Mesodermal cell (in vitro differentiated cells): Measurements from ENCODE around the gene SDC4.

Experiments
- H3K27ac ChIP-seq: 2 replicates; pipeline ENCODE4 v1.7.0; 2013; ENCODE audit warnings: mild to moderate bottlenecking, low read depth, low read length, moderate library complexity; ENCODE audit not compliant: severe bottlenecking
- H3K36me3 ChIP-seq: 2 replicates; pipeline ENCODE4 v1.7.1; 2013; ENCODE audit warnings: mild to moderate bottlenecking, low read length, moderate library complexity; ENCODE audit not compliant: control insufficient read depth, insufficient read depth
- H3K4me1 ChIP-seq: one replicate; pipeline ENCODE4 v1.7.1; 2013; ENCODE audit warnings: mild to moderate bottlenecking, low read length; ENCODE audit not compliant: insufficient read depth, control insufficient read depth, poor library complexity, severe bottlenecking
- H3K4me3 ChIP-seq: 2 replicates; pipeline ENCODE4 v1.7.0; 2013; ENCODE audit warnings: low read length, control low read depth, mild to moderate bottlenecking; ENCODE audit not compliant: insufficient read depth, poor library complexity, severe bottlenecking; ENCODE audit errors: extremely low read depth
- H3K9me3 ChIP-seq: 2 replicates; pipeline ENCODE4 v1.7.1; 2013; ENCODE audit warnings: mild to moderate bottlenecking, low read length, moderate library complexity; ENCODE audit not compliant: control insufficient read depth
- WGBS, 2 experiments: methylation state at CpG; one replicate each; pipeline ENCODE4 v1.1.5; 2013; ENCODE audit warnings: missing lambda C conversion rate in 2 of 2; ENCODE audit not compliant: insufficient coverage in 2 of 2; 5-methylcytosine and 5-hydroxymethylcytosine counted together

Gene SDC4

DNA sequence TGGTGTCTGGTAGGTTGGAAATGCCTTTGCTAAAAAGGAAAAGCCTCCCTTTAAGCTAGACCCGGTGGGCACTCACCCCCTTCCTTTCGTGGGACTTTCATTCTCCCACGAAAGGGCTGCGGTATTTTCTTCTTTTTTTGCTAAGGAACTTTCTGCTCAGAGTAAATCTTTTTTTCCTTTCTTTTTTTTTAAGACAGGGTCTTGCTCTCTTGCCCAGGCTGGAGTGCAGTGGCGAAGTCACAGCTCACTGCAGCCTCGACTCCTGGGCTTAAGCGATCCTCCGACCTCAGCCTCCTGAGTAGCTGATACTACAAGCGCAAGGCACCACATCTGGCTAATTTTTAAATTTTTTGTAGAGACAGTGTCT lies 25.9 kb upstream of the SDC4 start:
- Histone ChIP-seq H3K27ac (no peak overlapping the region), H3K9me3 (no peaks in the 10 kb centered on the region), H3K4me1 (peaks cover 4% of the 10 kb centered on the region), H3K4me3 (no peak overlapping the region), H3K36me3 (peaks cover 7% of the 10 kb centered on the region)
- WGBS, 2 experiments = 64 to 77% methylated on average over 8 to 9 of the region's 9 CpGs

DNA sequence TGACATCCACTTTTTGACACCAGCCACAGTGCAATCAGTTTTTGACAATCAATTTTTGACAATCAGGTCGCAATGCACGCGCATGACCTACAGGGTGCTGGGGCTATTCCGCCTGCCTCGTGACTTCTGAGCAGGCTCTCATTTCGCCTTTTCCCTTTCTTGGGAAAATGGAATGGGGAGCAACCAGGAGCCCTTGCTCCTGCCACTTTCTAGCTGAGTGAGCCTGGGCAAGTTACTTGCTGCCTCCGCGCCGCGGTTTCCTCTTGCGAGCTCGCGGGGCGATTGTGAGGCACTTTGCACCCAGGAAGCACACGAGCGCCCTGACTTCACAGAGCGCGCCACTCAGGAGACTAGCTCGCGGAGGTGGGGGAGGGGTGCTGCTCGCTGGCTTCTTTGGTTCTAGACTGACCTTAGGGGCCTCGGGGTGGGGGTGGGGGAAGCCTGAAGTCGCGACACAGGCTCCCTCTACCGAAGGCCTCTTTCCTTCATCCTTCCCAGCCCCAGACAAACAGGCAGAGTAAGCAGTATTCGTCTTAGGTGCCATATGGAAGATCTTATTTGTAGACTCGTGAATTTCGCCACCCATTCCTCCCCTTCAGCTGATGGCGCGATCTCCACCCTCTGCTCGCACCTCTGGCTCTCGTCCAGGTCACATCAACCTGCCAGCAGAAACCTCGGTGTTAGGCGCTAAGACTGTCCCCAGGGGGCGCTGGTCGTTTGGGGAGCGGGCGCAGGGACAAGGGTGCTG lies 25.3 kb upstream of the SDC4 start:
- WGBS, 2 experiments = 46 to 56% methylated on average over 14 to 20 of the region's 38 CpGs
- H3K9me3 ChIP-seq = no peaks in the 10 kb centered on the region
- peaks cover 13% of the 10 kb centered on the region for H3K36me3 ChIP-seq
- H3K4me1 ChIP-seq = peaks cover 4% of the 10 kb centered on the region
- H3K4me3 ChIP-seq = no peak overlapping the region
- no peak overlapping the region for H3K27ac ChIP-seq

DNA sequence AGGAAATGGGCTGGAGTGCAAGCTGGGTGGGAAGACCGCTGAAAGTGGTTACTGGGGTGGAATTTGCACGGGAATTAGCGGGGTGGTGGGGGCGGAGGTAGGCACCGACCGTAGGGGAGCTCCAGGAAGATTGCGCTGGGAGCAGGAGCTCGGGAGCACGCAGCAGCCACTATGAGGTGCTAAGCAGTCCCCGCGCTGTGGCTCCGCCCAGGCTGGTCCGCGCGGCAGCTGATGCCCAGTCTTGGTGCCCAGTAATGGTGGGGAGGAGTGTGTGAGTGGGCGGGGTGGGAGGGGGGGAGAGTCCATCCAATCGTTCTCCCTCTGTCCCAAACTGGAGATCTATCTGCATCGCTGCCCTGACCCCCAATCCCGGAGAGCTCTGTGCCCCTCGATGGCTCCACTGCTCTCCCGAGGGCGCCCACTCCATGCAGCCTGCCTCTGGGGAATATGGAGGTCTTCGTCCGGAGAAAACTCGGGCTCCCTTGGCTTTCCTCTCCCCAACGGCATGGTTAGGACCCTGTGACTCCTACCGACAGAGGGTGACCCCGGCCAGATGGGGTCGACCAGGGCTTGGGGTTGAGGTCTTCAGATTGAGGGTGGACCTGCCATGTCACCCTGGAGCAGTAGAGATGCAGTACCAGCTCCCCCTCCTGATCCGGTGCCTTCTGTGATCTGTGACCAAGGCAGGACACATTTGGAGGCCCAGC lies 24.6 kb upstream of the SDC4 start:
- no peak overlapping the region for H3K4me3 ChIP-seq
- 92% methylated on average over 18 to 26 of the region's 30 CpGs for WGBS, 2 experiments
- H3K27ac ChIP-seq = no peak overlapping the region

GRCh38 chr20:45372241-45372640 lies 24.0 kb upstream of the SDC4 start:
- H3K9me3 ChIP-seq = no peaks in the 10 kb centered on the region
- H3K4me1 ChIP-seq = peaks cover 10% of the 10 kb centered on the region
- H3K4me3 ChIP-seq = no peak overlapping the region
- 94 to 97% methylated on average over 6 to 7 of the region's 10 CpGs for WGBS, 2 experiments
- H3K36me3 ChIP-seq = peaks cover 25% of the 10 kb centered on the region
- no peak overlapping the region for H3K27ac ChIP-seq

More for the DNA sequence above, 24.6 kb upstream of the SDC4 start:
- no peaks in the 10 kb centered on the region for H3K9me3 ChIP-seq
- H3K4me1 ChIP-seq = peaks cover 6% of the 10 kb centered on the region
- H3K36me3 ChIP-seq = peaks cover 20% of the 10 kb centered on the region

- H3K27ac ChIP-seq = no peak overlapping the region
- 100% methylated on average over 2 to 3 of the region's 3 CpGs for WGBS, 2 experiments
- H3K4me3 ChIP-seq = no peak overlapping the region
- H3K4me1 ChIP-seq = peaks cover 10% of the 10 kb centered on the region
- peaks cover 41% of the 10 kb centered on the region for H3K36me3 ChIP-seq
- no peaks in the 10 kb centered on the region for H3K9me3 ChIP-seq
Measured at GRCh38 chr20:45370571-45371160, 22.4 kb upstream of the SDC4 start.

- Histone ChIP-seq H3K4me3 (no peak overlapping the region), H3K9me3 (no peaks in the 10 kb centered on the region), H3K4me1 (peaks cover 10% of the 10 kb centered on the region), H3K36me3 (peaks cover 46% of the 10 kb centered on the region), H3K27ac (no peak overlapping the region)
- WGBS, 2 experiments = 87 to 99% methylated on average over 5 to 6 of the region's 6 CpGs
Measured at GRCh38 chr20:45368221-45368980, 20.2 kb upstream of the SDC4 start.

DNA sequence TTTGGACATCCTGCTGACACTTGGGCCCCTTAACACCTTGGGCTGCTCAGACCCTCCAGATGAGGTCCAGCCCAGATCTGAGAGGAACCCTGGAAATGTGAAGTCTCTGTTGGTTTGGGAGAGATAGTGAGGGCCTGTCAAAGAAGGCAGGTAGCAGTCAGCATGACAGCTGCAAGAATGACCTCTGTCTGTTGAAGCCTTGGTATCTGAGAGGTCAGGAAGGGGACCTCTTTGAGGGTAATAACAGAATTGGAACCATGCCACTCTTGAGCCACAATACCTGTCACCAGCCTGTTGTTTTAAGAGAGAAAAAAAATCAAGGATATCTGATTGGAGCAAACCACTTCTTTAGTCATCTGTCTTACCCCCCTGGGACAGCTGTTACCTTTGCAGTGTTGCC lies 18.9 kb upstream of the SDC4 start:
- Histone ChIP-seq H3K36me3 (peaks cover 46% of the 10 kb centered on the region), H3K9me3 (no peaks in the 10 kb centered on the region), H3K4me1 (peaks cover 10% of the 10 kb centered on the region)

GRCh38 chr20:45366631-45367030 lies 18.4 kb upstream of the SDC4 start:
- Histone ChIP-seq H3K4me1 (peaks cover 10% of the 10 kb centered on the region), H3K4me3 (no peak overlapping the region), H3K9me3 (no peaks in the 10 kb centered on the region), H3K27ac (no peak overlapping the region), H3K36me3 (peaks cover 46% of the 10 kb centered on the region)
- WGBS, 2 experiments = 91 to 92% methylated on average over 10 to 11 of the region's 11 CpGs

More for the DNA sequence above, 18.9 kb upstream of the SDC4 start:
- Histone ChIP-seq H3K4me3 (no peak overlapping the region), H3K27ac (no peak overlapping the region)

- Histone ChIP-seq H3K27ac (no peak overlapping the region), H3K4me1 (peaks cover 10% of the 10 kb centered on the region), H3K36me3 (peaks cover 46% of the 10 kb centered on the region), H3K4me3 (no peak overlapping the region), H3K9me3 (no peaks in the 10 kb centered on the region)
- 83 to 100% methylated on average over 1 of the region's 1 CpG for WGBS, 2 experiments
Measured at GRCh38 chr20:45366192-45366591, 18.0 kb upstream of the SDC4 start.

DNA sequence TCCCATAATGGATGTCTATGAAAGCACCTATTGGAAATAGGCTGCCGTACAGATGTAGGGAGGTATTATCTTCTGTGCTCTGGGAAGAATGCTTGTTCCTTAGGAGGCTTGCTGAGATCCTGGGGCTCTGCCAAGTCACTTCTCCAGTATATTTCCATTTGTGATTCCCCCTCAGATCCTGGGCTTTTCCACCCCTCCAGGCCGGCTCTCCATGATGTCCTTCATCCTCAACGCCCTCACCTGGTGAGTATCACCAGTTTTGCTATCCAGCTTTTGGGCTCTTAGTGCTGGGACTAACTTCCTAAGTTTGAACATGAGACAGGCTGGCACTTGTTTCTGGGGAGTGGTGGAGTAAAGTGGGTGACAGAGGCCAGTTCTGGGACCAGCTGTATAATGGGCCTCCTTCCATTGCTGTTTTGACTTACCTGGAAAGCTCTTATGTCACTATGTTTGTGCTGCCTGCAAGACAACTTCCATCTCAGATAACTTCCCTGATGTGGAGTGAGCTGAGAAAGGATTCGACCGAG lies 17.3 kb upstream of the SDC4 start:
- peaks cover 10% of the 10 kb centered on the region for H3K4me1 ChIP-seq
- H3K4me3 ChIP-seq = no peak overlapping the region
- H3K9me3 ChIP-seq = no peaks in the 10 kb centered on the region
- peaks cover 46% of the 10 kb centered on the region for H3K36me3 ChIP-seq
- 97 to 100% methylated on average over 1 to 5 of the region's 5 CpGs for WGBS, 2 experiments
- H3K27ac ChIP-seq = no peak overlapping the region
